ENCODE data around the gene TERB1.
"Not testable (repeated sequence)": the region's sequence is repeated elsewhere in the genome, so short reads cannot be mapped to it uniquely, and the experiment has no call there.

Gene TERB1

DNA sequence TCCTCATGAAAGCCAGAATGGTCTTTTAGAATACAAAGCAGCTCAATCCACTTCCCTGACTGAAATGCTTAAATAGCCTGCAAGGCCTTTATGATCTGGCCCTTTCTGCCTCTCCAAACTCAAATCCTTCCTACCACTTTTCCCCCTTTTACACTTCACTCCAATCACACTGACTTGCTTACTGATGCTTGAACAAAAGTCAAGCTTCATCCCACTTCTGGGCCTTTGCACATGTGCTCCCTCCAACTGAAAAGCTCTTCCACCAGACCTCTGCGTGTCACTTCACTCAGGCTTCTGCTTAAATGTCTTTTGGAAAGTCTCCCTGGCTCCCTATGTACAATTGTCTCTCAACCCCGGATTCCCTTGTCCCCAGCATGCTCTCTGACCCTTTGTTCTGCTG lies 13.3 kb upstream of the TERB1 start:
- DNase-seq (ENCODE audit: low read depth), result no peak

DNA sequence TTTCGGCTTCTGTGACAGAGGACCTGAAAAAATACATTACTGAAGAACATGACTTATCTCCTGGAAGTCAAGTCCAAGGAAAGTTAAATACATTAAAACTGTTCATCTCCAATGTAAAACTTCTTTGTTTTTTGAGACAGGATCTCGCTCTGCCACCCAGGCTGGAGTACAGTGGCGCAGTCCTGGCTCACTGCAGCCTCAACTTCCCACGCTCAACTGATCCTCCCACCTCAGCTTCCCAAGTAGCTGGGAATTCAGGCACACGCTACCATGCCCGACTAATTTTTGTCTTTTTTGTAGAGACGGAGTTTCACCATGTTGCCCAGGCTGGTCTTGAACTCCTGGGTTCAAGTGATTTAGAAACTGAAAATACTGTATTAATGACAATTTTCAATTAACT lies 9.7 kb upstream of the TERB1 start:
- no peak for DNase-seq (ENCODE audit: low read depth)

DNA sequence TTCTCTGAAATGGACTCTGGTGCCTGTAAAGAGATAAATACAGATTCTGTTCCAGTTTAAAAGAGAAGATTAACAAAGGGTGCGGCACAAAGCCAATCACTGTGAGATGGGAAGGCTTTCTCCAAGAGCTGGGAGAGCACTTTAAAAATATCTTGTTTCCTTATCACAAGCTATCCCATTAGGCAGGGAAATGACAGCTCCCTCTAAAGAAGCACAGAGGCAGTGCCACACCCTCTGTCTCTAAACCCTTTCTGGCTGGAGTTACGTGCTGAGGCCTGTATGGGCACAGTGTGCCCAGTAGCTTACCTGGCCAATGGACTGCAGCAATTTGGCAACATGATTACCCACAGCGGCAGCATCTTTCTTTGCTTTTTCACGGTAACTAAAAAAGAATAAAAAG lies 9.0 kb upstream of the TERB1 start:
- DNase-seq (ENCODE audit: low read depth), result no peak

DNA sequence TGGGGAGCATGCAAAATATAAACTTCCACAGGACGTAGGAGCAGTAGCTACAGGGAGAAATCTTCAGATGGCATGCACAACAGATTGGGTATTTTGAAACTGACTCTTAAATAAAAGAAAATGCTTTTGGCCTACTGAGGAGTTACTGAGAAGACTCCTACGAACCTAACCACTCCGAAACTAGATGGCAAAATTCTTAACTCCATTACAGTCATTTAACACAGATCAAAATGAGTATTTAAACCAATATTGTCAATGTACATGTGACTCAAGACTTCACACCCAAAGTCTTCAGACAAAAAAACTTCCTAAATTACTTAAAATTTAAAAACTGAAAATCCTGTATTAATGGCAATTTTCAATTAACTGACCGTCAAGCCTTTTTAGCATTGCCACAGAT lies 8.4 kb upstream of the TERB1 start:
- DNase-seq (ENCODE audit: low read depth), result no peak

DNA sequence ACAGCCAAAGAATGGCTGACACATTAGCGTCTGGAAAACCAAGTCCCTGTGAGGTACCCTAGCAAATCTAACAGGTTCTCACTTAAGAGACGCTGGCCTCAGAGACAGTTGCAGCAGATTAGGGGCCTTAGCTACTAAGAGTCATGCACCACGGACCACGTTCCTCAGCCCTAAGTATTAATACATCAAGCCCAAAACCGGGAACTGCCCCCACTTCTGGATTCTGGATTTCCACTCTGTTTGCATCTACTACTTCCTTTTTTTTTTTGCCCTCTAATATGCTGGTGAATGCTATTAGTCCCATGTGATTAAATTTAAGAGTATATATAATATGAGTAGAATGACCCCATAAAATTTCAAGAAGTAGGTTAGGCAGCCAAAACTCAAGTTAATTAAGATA lies 775 bp upstream of the TERB1 start:
- DNase-seq (ENCODE audit: low read depth), result no peak

DNA sequence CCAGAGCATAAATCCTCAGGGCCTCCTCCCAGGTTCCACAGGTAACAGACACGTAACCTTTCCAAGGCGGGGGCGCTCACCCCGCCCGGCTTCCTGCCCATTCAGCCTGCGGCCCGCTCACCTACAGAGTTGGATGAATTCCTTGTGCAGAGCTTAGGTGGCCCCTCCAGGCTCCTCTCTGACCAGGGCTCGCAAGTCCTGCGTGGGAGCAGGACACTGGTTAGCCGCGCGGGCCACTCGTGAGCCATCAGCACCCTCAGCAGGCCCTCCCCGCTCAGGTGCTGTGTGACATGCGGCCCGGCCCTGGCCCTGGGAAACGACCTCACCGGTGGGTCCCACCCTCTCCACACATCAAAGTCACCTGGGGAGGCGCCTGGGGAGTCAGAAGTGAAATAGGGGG lies 528 bp downstream of the TERB1 start:
- DNase-seq (ENCODE audit: low read depth), result no peak

DNA sequence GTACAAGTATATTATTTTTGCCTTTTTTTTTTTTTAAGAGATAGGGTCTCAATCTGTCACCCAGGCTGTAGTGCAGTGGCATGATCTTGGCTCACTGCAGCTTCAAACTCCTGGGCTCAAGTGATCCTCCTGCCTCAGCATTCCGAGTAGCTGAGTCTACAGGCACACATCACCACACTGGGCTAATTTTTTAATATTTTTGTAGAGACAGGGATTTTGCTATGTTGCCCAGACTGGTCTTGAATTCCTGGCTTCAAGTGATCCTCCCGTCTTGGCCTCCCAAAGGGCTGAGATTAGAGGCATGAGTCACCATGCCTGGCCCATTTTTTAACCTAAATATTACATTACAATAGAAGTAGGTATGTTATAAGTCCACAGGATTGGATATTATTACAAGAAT lies 3.2 kb downstream of the TERB1 start:
- no peak for DNase-seq (ENCODE audit: low read depth)

DNA sequence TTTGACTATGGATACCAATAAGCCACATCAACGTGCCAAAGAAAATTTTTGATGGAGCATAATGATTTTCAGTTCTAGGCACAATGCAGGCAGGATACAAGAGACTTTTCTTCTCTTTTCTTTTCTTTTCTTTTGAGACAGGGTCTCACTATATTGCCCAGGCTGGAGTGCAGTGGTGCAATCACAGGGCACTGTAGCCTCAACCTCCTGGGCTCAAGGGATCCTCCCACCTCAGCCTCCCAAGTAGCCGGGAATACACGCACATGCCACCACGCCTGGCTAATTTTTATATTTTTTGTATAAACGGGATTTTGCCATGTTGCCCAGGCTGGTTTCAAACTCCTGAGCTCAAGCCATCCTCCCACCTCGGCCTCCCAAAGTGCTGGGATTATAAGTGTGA lies 7.4 kb downstream of the TERB1 start:
- not testable (repeated sequence) for DNase-seq (ENCODE audit: low read depth)

DNA sequence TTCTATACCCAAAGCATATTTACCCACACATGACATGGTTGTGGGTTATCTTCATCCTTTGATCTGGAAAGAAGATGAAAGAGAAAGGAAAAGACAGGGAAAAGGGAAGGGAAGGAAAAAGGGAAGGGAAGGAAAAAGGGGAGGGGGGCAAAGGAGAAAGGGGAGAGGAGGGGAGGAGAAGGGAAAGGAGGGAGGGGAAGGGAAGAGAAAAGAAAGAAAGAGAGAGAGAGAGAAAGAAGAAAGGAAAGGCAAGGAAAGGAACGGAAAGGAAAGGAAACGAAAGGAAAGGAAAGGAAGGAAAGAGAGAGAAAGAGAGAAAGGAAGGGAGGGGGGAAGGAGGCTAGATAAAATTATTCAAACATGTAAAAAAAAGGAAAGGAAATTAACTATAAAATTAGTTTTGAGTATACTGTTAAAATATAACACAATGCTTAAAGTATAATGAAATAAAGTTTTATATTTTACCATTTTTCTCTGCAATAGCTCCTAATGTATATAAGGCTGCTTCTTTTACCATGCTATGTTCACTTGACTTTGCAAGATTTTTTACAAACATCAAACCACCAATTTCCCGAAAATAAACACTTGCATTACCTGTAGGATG lies 11.2 kb downstream of the TERB1 start:
- no peak for DNase-seq (ENCODE audit: low read depth)

DNA sequence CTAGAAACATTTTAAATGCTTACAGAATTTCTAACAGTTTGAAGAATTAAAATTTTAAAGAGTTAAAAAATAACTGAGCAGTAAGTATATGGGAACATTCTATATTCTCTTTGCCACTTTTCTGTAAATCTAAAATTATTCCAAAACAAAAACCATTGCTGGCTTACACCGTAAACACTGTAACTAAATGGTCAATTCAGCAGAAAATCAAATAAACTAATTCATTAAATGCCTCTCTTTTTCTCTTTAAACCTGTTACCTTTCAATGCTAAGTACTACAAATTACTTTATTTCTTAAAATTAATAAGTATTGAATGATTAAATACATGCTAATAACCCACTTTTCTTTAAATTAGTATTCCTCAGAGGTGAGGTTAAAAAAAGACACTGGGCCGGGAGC lies 14.0 kb downstream of the TERB1 start:
- no peak for DNase-seq (ENCODE audit: low read depth)

DNA sequence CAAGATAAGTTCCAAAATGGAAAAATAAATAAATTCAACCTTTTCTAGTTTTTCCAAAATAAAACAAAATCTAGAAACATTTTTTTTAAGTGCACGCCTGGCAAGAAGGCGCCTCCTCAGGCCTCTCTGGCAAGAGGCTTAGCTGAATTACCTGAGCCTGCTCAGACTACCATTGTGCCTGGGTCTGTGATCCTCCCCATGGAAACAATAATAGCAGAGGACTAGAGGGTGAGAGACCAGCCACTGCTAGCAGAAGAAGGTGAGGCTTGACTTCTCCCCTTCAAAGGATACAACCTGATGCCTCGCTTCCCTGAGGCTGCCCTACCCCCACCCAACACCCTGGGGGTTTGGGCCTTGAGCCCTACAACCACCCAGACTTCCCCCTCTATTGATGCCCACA lies 14.8 kb downstream of the TERB1 start:
- DNase-seq (ENCODE audit: low read depth), result no peak

DNA sequence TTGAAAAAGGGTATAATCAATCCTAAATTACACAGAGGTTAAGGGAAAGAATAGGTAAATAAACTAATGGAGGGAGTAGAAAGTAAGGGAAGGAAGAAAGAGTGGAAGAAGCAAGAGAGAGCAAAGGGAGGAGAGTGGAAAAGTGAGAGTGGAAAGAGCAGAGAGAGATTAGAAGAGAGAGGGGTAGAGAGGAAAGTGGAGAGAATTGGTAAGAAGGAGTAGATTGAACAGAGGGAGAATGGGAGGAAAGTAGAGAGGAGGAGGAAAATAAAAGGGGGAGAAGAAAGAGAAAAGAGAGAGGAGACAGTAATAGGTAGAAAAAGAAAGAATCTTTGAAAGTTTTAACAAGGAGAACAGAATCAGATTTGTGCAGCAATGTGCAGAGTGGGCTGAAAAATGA lies 24.9 kb downstream of the TERB1 start:
- DNase-seq (ENCODE audit: low read depth), result no peak

DNA sequence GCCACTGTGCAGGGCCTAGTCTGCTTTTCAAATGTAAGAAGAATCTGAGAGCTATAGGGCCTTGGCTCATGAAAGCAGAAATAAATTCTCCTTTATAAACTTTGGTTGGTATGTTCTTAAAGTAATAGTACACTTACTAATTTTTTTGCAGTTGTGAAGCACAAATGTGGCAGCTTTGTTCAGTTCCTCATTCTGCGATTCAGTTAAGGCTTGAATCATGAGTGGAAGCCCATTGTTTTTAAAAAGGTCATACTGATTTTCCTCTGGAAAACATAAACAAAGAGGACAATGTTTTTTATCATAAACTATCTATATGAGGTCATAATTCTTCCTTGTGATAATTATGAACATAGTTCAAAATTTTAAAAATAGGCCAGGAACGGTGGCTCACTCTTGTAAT lies 26.4 kb downstream of the TERB1 start:
- no peak for DNase-seq (ENCODE audit: low read depth)

DNA sequence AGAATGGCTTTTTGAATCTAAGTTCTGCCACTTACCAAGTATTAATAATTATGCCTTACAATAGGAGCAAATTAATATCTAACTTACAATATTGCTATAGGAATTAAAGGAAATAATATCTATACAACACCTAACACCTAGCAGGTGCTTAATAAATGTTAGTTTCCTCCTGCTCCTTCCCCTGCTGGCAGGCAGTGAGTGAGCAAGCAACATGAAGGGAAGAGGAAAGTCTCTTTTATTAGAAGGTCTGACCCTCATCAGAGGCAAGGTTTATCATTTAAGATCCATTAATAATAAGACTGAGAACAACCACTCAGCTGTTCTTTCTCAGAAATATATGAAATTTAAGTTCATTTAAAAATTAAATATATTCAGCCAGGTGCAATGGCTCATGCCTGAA lies 43.3 kb downstream of the TERB1 start:
- DNase-seq (ENCODE audit: low read depth), result no peak

DNA sequence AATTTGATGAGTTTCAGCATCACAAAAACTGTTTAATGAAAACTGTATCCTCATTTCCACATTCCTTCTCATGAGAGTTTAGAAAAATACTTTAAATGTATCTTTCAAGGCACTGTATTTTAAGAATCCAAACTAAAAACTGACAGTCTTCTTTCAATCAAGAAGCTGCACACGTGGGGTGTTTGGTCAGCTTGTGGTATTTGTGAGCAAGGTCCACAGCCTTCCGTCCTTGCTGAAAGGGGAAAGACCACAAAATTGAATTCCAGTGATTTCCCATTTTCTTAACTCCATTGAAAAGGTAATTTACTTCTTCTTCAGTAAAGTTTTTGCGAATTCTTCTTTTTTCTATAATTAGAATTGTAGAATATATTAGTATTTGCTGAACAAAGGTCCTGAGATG lies 46.6 kb downstream of the TERB1 start:
- no peak for DNase-seq (ENCODE audit: low read depth)

DNA sequence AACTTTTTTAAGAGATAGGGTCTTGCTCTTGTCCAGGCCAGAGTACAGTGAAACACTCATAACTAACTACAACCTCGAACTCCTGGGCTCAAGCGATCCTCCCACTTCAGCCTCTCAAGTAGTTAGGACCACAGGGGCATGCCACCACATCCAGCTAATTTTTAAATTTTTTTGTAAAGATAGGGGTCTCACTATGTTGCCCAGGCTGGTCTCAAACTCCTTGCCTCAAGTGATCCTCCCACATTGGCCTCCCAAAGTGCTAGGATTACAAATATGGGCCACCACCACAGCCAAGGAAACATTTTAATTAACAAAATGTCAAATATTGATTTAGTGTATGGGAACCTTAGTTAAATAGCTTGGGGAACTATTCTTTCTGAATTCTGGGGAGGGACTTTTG lies 47.2 kb downstream of the TERB1 start:
- no peak for DNase-seq (ENCODE audit: low read depth)

DNA sequence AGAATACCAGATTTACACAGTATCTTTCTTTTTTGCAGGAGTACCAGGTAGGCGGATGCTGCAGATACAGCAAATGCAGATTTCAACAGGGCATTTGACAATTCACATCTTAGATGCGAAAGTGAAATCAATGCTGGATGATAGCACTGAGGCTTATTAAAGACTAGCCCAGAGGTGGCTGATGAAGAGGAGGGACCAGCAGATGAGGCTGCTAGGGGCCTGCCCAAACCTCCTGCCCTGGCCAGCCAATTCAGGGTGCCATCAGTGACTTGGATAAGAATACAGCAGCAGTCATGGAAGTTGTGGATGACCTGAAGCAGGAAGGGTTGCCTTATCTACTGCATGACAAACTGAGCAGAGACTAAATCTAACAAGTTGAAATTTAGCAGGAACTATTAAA lies 48.4 kb downstream of the TERB1 start:
- DNase-seq (ENCODE audit: low read depth), result no peak

DNA sequence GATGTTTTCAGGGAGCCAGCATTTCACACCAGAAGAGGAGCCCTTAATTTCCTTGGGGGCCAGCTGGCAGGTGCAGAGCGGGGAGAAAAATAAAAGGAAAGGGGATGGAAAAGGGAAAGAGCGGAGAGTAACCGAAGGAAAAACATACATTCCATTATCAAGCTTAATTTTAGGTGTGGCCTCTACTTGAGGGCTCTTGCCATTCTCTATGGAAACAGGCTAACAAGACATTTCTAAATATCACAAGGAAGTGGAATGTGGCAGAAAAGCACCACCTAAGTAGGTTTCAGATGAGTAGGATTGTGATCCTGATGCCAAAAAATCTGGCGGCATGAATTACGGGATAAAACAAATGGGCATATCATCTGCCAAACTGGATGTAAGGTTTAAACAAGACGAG lies 49.0 kb downstream of the TERB1 start:
- no peak for DNase-seq (ENCODE audit: low read depth)

DNA sequence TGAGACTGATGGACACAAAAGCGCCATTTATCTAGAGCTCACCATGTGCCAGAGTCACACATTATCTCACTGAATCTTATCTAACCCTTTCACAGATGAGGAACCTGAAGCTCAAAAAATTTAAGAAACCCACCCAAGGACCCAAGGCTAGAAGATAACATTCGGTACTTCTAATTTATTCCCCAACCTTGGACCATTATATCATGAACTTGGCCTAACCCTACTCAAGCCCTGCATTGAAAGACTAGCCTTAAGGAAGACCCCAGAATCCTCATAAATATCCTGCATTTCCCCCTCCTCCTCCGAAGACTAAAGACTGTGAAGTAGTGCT lies 49.4 kb downstream of the TERB1 start:
- no peak for DNase-seq (ENCODE audit: low read depth)

DNA sequence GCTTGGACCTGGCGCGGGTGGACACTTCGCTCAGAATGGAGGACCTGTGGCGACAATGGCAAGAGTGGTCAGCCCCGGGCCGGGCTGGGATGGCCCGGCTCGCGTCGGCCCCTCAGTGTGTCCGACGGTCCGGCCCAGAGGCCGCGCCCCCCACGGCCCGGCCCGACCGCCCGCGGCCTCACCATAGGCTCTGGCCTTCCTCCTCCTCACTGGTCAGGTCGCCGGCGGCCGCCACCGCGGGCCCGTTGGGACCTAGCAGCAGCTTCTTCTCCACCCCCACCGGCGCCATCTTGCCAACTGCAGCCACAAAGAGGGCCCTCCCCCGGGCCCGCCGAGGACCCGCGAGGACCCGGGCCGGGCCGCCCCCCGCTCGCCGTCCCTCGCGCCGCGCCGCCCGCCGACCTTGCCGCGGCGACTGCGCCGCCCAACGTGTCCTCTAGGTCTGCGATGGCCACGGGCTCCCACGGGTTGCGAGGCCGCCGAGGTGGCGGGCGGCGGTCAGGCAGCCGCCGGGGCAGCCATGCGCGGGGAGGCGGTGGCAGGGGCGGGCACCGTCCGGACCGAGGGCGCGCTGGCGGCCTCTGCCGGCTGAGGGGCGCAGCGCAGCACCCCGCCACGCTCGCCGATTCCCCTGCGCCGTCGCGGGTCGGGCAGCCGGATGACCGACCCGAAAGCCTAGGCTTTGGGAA lies 49.9 kb downstream of the TERB1 start, which contains the start of gene DYNC1LI2:
Gene DYNC1LI2, minus strand, starts transcription at position 307 of the 689 bp plus-strand sequence. Its CDS starts 18 bp downstream, at position 289.
- DNase-seq (ENCODE audit: low read depth), result peak; percentile 67

DNA sequence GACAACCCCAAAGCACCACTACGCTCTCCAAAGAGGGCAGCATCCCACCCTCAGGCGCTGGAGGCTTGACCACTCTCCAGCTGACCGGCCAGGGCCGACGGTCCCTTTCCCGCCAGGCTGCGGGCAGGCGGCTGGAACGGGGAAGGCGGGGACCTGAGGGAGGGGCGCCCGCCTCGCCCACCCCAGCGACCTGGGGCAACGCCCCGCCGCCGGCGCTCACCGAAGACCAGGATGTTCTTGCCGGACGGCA lies 50.4 kb downstream of the TERB1 start:
- no peak for DNase-seq (ENCODE audit: low read depth)

DNA sequence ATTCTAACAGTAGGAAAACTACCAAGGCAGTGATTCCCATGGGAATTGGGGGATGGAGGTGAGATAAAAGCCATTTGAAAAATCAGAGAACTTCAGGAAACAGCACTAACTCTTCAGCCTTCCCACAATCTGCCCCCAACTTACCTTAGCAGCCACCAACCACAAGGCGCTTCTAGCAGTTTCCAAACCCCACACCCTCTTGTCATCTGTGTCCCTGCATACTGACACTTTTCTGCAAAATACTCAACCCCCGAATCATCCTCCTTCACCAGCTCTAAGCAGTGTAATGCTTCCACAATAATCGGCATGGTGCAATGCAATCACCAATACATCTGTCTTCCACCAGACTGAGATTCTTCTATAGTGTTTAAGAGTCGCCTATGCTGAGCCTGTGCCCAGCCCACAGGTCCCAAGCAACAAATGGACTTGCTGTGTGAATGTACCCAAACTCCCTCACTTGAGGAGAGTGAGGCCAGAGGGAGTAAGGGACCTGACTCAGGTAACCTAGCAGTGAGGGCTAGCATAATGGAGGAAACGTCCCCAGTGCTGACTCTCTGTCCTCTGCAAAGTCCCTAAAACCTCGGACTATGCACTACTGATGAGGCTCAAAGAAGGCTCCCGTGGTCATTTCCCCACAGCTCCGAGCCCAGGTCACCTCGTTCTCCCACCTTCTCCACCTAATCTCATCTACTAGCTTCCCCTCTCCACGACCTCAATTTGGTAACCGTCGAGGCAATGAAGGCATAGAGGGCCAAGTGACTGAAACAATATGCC lies 50.9 kb downstream of the TERB1 start:
- DNase-seq (ENCODE audit: low read depth), result no peak

DNA sequence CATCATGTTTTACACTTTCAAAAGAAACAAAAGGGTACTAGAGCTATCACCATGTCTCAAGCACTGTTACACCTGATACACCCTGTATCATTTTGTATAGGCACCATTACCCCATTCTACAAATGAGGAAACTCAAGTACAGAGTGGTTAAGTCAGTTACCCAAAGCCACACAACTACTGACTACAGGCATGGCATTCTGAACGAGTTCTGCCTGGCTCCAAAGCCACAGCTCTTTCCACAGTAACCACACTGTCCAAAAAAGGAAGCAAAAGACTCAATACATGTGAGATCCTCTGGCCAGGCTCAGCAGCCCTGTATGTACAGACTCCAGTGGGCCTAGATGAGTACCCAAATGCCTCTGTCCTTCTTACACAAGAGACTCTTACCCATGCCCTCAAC lies 54.7 kb downstream of the TERB1 start:
- DNase-seq (ENCODE audit: low read depth), result no peak

DNA sequence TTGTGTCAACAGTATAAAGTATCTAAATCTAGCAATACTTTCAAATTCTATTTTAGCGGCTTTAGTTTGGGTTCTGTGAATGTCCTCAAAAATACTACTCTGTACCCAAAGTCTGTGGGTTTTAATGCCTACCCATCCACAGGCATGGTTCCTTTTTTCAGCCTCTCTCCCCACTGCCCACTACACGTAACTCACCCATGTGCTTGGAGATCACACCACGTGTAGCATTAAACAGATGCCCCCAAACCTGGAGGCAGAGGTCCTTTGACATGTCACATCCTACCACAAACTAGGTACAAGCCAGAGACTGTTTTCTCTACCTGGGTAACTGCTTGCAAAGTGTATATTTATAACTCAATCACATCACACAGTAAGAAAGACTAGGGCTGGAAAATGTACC lies 55.3 kb downstream of the TERB1 start:
- DNase-seq (ENCODE audit: low read depth), result no peak
